H1 (cell line): ENCODE data around the gene TBCE. TPM values are rescaled to one million over a fixed set of nuclear protein-coding genes. Genes with fewer than 3 reads are reported as not detected.

Experiments
- CEBPB ChIP-seq: IDR thresholded peaks from 2 replicates; pipeline ENCODE4 v1.6.1; 2012; ENCODE audit warnings: low read depth, low read length
- PHF8 ChIP-seq: fragments of 200-600 bp; sonication (generic); conservative IDR thresholded peaks from 2 replicates; pipeline ENCODE4 v1.7.1; 2012; ENCODE audit warnings: low read depth, mild to moderate bottlenecking, inconsistent platforms, low read length, moderate library complexity
- polyA plus RNA-seq, 7 experiments: library from polyadenylated mRNA; depleted of rRNA in 3 of 7; stranded (reverse) in 5 of 7; unstranded in 2 of 7; fragments of >200 nt in 5 of 7; fragments of 200-250 nt in 2 of 7; gene quantifications; 1 replicate in 5 of 7; 2 replicates in 1 of 7; 4 replicates in 1 of 7; pipeline versions ENCODE4 v1.2.1 to v1.2.3, GENCODE V29; 2011 to 2013; ENCODE audit warnings: missing spikeins in 2 of 7, mixed read lengths in 2 of 7
- total RNA-seq: library from RNA; stranded (reverse); fragmentation: NEBNext Ultra II Directional; extraction: Animal tissue kit (Norgen Biotek cat#: 25700); gene quantifications from 2 replicates; pipeline ENCODE4 v1.2.1, GENCODE V29; 2021

The TBCE gene
- total and polyA plus RNA-seq, 2 of the 8 experiments (the other 6 are each of a cell fraction or from before 2014, with no cell fraction given): 22.7 to 42.9 TPM

DNA sequence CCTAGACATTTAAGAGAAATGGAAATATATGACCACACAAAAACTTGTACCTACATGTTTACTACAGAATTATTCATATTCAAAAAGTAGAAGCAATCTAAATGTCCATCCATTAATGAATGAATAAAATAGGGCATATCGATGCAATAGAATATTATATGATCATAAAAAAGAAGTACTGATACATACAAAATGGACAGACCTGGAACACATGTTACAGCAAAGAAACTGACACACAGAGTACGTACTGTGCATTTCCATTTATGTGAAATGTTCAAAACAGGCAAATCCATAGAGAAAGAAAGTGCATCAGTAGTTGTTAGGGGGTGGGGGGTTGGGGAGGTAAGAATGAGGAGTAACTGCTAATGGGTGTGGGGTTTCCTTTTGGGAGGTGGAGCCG, 97.8 kb downstream of the TBCE start (continued):
- TF ChIP-seq PHF8: no peak
- no peak for TF ChIP-seq CEBPB
